22Rv1 (cell line): ENCODE data around the gene IWS1.

Source experiments
- CTCF ChIP-seq: fragments of 450-650 bp; IDR thresholded peaks from 2 replicates; pipeline ENCODE4 v1.5.1; 2017; ENCODE audit warnings: mild to moderate bottlenecking
- ZFX ChIP-seq: fragments of 450-650 bp; IDR thresholded peaks from 2 replicates; pipeline ENCODE4 v1.6.1; 2017; ENCODE audit warnings: antibody characterized with exemption, borderline replicate concordance

- TF ChIP-seq CTCF (no peak), ZFX (no peak)
Measured at GRCh38 chr2:127532296-127532695, 6.0 kb upstream of the IWS1 start.
